Activated CD4-positive, alpha-beta T cell treated with anti-CD3 and anti-CD28 coated beads, Interleukin-2, amount 50 U/mL, for 48 hours (primary cell): Measurements from ENCODE around the gene C1QL3.

Experiments
- DNase-seq, 2 experiments: peaks; one replicate each; pipeline ENCODE4 v3.0.0-alpha.2; 2020

C1QL3 gene

DNA sequence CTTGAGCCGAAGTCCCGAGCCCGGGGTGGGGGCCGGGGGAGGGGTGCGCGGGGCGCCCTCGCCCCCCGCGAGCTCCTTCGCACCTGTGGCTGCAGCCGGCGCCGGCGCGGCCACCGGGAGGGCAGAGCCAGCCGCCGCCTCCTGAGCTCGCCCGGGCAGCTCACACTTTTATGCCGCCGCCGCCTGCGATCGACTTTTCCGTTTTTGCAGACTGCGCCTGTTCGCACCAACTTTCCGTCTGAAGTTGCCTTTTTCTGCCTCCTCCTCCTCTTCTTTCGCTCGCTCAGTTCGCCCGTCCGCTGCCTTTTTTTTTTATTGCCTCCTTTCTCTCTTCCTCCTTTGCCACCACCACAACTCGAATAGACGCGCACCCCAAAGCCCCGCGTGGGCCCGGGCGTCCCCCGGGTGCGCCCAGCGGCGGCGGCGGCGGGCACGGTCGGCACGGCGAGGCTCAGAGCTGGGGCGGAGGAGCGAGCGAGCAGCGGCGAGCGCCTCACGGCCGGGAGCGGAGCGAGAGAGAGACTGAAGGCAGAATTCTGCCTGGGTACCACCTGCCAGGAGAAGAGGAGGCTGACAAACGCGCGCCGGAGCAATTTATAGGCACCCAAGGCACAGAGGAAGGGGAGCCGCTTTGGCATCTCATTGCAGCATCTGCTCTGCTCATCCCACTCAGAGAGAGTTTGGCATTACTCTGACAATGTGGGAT lies at the start of gene C1QL3:
Gene C1QL3 (minus strand): TSS at position 569 of the 706 bp plus-strand sequence. CDS start 814 bp downstream, outside the sequence.
- DNase-seq = peak; percentile 31 to 45

DNA sequence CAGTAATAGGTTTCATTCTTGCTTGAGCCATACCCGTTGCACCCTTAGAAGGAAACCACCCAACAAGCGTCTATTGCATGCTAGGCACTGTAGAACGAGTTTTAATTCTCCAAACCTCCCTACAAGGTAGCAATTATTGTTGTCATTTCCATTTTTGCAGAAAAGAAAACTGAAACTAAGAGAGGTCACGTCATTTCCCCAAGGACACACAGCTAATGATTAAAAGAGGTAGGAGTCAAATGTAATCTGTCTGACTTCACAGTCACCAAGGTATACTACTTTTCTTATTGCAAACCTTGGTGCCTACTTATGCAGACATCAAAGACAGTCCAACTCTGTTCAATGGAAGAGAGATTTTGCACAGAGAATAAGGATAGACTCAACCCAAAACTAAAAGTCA lies 49.1 kb upstream of the C1QL3 start:
- no peak for DNase-seq

- DNase-seq = no peak
These were observed 44.6 kb upstream of the C1QL3 start for GRCh38 chr10:16566202-16566805.

GRCh38 chr10:16565604-16566003 lies 43.9 kb upstream of the C1QL3 start:
- DNase-seq = no peak

- no peak for DNase-seq
These were observed 41.2 kb upstream of the C1QL3 start for GRCh38 chr10:16562891-16563290.

DNA sequence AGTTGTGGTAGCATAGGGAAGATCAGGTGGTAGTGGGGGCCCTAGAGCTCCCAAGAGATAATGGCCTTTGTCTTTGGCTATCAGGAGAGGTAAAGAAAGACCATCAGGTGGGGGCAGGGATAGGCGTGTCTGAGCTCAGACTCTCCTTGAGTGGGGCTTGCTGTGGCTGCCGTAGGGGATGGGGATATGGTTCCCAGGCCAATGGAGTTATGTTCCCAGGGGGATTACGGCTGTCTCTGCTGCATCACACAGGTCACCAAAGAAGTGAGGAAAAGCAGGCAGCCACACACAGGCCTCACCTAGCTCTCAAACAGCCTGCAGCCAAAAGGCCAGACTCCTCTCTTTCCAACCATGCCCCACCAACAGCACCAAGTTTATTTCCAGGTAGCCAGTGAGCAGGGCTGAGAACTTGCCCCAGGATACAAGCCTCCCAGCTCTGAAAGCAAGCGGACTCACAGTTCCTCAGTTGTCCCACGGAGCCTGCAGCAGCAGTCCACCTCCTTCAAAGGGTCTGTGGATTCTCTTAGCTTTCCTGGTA lies 37.6 kb upstream of the C1QL3 start:
- DNase-seq = no peak

DNA sequence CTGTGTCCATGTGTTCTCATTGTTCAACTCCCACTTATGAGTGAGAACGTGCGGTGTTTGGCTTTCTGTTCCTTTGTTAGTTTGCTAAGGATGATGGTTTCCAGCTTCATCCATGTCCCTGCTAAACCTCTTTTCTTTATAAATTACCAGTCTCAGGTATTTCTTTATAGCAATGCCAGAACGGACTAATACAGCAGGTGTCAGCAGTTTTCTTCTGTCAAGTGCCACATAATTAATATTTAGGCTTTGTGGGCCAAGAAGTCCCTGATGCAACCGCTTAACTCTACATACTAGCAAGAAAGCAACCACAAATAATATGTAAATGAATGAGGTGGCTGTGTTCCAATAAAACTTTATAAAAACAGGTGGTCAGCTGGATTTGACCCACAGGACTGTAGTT lies 26.3 kb upstream of the C1QL3 start:
- no peak for DNase-seq

DNA sequence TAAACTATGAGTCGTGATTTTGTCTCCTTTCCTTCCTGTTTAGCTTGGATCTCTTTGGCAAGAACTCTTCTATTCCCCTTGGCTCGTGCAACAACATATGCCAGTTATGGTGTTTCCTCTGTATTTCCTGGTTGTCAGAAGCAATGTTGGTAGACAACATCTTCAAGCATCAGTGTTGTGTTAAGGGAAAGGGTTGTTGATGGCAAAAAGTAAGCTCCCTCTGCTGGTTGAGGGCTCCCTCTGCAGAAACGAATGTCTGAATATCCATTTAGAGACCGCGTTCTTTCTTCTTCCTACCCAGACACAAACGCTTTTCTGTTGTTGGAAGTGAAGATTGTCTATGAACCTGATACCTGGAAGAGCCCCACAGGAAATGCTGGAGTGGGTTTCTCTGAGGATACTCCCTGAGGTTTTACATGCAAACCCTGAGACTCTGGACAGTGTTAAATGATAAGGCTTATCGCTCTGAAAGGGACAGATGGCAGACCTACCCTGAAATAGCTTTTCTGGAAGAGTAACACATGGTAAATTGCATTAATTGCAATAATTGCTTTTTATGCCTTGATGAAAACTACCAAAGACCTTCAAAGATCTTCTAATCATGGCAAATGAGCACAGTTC lies 23.5 kb upstream of the C1QL3 start:
- DNase-seq = no peak

DNA sequence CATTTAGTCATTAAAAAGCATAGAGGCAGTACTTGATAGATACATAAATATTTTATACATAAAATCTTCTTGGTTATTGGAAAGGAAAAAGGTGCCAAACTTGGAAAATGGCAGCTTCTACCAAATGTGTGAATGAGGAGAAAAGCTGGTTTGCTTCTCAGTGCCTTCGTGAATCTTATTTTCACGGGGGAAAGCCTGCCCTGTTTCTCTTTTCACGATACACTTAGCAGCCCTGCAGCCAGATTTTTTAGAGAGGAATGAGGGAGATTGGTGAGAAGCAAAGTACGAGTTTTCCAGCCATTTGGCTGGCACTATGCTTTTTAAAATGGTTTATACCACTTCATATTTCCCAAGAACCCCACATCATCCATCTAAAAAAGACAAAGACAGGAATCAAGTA lies 22.9 kb upstream of the C1QL3 start:
- DNase-seq = no peak

DNA sequence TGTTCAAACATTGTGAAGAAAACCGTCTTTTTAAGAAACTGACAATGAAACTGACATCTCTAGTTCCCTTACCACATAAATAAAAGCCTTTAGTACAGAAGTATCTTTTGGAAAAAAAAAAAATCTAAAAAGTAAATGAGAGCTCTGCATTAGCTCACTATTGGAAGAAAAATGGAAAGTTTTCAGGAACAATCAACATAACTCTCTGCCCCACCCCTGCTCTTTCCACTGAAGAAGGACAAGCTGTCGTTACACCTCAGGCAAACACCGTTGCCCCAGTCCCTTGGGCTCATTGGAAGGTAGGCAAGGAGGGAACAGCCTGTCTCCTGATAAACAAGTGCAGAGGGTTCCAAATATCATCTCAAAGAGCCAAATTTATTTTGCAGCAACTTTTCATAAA lies 22.4 kb upstream of the C1QL3 start:
- no peak for DNase-seq

DNA sequence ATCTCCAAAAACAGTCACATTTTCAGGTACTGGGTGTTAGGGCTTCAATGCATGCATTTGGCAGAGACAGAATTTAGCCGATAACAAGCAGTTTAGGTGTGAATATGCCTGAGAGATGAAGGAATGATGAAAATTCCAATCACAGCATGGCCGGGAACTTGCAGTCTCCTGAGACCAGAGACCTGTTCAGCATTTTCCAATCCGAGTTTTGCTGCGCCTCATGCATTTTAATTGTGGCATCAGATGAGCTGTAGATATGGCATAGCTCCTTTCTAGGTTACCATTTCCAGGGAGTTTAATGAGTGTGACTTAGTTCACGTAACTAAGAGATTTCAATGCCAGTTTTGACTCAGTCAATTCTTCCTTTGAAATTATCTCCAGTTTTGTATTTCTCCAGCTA lies 14.5 kb upstream of the C1QL3 start:
- no peak for DNase-seq

DNA sequence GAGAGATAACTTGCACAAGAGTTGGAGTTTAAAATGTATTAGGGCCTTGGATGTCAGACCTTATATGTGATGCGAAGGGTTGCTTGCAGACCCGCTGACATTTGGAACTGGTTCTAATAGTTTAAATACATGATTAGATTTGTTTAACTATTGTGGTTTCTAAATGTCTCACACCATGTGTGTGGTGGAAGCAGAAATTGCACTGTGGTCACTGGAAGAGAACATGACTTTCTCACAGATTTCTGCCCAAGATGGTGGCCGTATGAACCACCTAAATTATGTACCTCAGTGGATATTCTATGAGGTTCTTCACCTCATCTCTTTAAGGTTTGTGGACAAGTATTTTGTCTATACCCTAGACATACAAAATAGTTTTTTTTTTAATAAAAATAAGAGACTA lies 8.2 kb upstream of the C1QL3 start:
- no peak for DNase-seq

DNA sequence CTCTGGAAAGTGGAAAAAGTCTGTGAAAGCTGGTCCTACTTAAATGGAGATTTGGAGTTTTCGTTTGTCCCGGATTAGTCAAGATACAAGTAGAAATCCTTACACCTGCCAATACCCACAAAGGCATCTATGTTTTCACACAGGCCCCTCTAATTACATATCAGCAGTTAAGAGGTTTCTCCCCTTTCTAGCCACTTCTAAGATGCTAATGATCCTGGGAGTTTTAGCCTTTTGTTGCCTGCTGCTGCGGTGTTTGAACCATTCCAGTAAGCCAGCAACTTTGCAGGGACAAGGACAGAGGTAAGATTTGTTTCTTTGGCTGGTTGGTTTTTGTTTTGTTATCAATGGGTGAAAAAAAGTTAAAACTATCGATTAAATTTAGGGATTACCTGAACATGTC lies 5.8 kb upstream of the C1QL3 start:
- DNase-seq = no peak

DNA sequence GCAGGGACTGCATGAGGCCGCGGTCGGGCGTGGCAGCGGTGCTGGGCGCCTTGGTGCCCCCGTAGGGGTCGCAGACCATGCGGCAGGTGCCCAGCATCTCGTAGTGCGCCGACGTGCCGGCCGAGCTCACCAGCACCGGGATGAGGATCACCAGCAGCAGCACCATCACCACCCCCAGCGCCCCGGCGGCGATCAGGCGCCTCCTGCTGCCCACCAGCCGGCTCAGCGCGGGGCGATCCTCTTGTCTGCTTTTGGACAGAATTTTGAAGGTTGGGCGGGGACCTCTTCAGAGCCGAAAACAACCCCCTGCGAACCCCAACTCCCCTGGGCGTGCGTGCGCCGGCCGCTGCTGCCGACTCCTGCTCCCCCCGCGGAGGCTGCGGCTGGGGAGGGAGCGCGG lies 779 bp downstream of the C1QL3 start:
- DNase-seq = peak; percentile 43 to 58

DNA sequence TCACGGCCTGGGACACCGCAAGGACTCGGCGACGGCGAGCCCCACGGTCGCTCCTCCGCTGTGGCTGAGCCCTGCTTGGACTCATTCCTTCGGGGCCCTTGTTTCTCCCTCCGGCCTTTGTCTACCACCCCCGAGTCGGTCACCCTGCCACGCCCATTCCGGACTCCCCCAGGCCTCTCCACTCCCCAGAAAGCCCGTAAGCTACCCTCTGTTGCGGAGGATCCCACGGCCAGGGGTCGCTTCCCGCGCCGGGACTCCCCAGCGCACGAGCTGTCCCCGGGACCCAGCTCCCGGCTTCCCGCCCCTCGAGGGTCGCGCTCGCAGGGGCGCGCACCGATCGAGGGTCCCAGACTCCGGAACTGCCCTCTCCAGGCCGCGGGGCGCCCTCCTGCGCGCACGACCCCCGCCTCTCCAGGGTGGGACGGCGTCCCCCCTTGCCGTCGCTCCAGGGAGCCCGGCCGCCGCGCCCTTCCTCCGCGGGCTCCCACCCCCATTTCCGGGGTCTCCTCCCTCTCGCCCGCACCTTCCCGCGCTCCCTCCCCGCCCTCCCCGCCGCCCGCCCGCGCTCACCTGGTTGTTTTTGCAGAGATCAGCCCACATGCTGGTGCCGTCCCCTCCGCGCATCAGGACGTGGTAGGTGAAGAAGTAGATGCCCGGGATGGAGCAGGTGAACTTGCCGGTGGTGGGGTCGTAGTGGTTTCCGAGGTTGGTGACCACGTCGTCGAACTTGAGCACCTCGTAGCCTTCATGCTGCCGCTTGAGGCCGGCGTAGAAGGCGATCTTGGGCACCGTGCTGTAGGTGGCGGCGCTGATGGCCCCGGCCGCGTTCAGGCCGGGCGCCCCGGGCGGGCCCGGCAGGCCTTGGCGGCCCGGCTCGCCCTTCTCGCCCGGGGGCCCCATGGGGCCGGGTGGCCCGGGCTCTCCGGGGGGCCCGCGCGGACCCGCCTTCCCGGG lies 1.5 kb downstream of the C1QL3 start:
- DNase-seq = peak; percentile 20 to 23

DNA sequence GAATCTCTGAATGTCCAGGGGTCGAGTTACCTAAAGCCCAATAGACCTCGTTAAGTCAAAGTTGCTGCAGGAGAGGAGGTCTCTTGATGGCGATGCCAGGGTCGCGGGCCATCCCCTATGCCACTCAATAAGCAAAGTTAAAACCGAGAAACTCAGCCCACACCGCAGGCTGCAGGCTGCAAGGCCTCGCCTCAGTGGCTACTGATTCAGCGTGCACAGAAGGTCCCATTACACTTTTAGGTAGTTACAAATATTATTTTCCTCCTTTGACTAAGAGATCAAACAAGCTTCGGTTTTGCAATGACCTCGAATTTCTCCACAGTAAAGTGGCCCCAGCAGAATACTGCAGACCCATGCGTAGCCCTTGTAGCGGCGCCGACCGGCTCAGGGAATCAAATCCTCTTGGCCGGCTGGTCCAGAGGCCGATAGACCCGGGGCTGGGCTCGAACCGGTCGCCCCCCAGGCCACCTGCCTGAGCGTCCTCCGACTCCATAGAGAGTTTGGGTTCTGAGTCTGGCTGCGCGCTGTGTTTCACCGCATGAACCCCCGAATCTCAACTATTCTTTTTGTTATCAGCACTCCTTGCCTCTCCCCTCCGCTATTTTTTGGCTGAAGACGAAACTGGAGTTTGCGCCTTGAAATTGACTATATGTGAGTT lies 2.3 kb downstream of the C1QL3 start:
- no peak for DNase-seq

DNA sequence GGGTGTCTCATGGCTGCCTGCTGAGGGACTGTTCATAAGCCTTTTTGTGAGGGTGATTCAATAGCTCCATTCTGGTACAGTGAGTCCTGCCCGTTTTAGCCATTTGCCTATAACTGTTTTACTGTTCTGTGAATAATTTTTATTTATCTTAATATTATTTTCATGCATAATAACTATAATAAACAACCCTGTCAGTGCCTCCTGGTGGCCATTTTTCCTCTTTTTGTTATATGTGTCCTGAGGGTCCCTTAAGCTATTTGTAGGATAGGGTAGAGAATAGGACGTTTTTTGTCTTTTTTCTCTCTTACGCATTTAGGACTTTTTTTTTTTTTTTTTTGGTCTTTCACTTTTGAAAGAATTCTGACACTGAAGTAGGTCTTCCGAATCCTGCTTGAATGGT lies 2.9 kb downstream of the C1QL3 start:
- DNase-seq = no peak

- no peak for DNase-seq
These were observed 10.8 kb downstream of the C1QL3 start for GRCh38 chr10:16510843-16511242.

DNA sequence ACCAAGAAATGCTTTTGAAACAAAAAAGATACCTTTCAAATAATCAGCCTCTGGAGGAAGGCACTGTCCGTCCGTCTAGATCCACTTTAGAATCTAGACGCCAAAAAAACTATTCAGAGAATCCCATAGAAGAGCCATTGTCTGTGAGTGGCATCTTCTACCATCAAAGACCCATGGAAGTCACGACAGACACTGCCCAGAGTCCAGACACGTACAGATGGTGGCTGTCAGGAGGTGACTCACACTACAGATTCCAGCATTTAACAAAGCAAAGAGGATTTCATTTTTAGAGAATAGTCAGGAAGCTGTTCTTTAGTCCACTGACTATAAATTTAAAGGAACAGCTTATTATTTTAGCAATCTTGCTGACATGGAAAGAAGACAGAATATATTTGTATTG lies 11.7 kb downstream of the C1QL3 start:
- no peak for DNase-seq

- DNase-seq = no peak
These were observed 16.5 kb downstream of the C1QL3 start for GRCh38 chr10:16505161-16505560.

GRCh38 chr10:16497911-16498310 lies 23.8 kb downstream of the C1QL3 start:
- no peak for DNase-seq

DNA sequence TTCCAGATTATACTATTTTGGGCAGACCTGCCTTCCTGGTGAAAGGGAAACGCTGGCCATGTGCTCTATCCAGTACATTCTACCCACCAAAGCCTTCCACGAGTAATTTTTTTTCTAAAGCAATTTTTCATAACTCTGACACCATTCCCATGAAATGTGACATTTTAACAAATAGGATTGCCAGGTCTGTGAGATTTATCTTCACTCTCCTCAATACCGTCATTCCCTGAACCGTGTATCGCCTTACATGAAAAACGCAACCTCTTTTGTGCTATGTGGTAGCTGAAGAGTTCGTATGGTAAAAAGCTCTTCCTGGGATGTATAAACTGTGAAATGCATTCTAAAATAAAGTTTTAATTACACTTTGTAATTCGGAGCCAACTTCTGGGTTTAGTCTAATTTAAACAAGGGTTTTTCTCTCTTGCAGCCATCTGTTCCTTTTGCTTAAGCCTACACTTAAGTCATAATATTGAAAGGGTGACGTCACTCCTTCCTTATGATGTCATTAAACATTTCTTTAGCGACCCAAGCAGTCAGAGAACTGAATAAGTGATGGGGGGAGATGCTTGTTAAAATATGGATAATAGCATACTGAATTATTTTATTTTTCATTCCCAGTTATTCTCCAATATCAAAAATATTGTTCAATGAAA lies 27.7 kb downstream of the C1QL3 start:
- DNase-seq = no peak
